GM23338 (cell line): ENCODE measurements around the gene FAM114A2.

Experiments used
- CREB1 ChIP-seq: fragments of 250-450 bp; sonication (Bioruptor Pico); IDR thresholded peaks from 2 replicates; pipeline ENCODE4 v1.5.0; 2020; ENCODE audit warnings: low read depth, mild to moderate bottlenecking, moderate library complexity
- ETS1 ChIP-seq: IDR thresholded peaks from 2 replicates; pipeline ENCODE4 v1.6.1; 2016; ENCODE audit warnings: antibody characterized with exemption
- EZH2 ChIP-seq: fragments of 200-600 bp; sonication (generic); IDR thresholded peaks from one replicate; pipeline ENCODE4 v1.8.0; 2017; ENCODE audit warnings: antibody characterized with exemption, mild to moderate bottlenecking, low read depth; ENCODE audit not compliant: unreplicated experiment
- EZH2phosphoT487 ChIP-seq: fragments of 200-600 bp; sonication (generic); IDR thresholded peaks from one replicate; pipeline ENCODE4 v1.8.1; 2018; ENCODE audit warnings: antibody characterized with exemption; ENCODE audit not compliant: unreplicated experiment
- JUNB ChIP-seq: IDR thresholded peaks from one replicate; pipeline ENCODE4 v1.6.1; 2016; ENCODE audit warnings: antibody characterized with exemption; ENCODE audit not compliant: unreplicated experiment
- NANOG ChIP-seq: IDR thresholded peaks from 2 replicates; pipeline ENCODE4 v1.6.1; 2016; ENCODE audit warnings: antibody characterized with exemption, borderline replicate concordance
- POLR2AphosphoS5 ChIP-seq: IDR thresholded peaks from 2 replicates; pipeline ENCODE4 v1.6.1; 2016; ENCODE audit warnings: antibody characterized with exemption, low read depth
- REST ChIP-seq: IDR thresholded peaks from one replicate; pipeline ENCODE4 v1.6.1; 2018; ENCODE audit warnings: antibody characterized with exemption; ENCODE audit not compliant: unreplicated experiment
- STAT1 ChIP-seq: IDR thresholded peaks from one replicate; pipeline ENCODE4 v1.6.1; 2016; ENCODE audit warnings: antibody characterized with exemption; ENCODE audit not compliant: unreplicated experiment
- ZNF114 ChIP-seq: fragments of 250-450 bp; sonication (Bioruptor Pico); IDR thresholded peaks from 2 replicates; pipeline ENCODE4 v1.5.0; 2020; ENCODE audit warnings: mild to moderate bottlenecking, moderate library complexity
- ZNF331 ChIP-seq: fragments of 250-450 bp; sonication (Bioruptor Pico); IDR thresholded peaks from 2 replicates; pipeline ENCODE4 v1.5.0; 2020; ENCODE audit warnings: low read depth, mild to moderate bottlenecking, moderate library complexity
- TF ChIP-seq, protein P1 (sequence below), 2 experiments: fragments of 200-600 bp in 1 of 2; sonication (generic) in 1 of 2; conservative IDR thresholded peaks; 2 replicates each; pipeline versions ENCODE4 v1.5.1 to v1.6.1; 2016 to 2017; ENCODE audit warnings: antibody characterized with exemption in 2 of 2, low read depth in 2 of 2, mild to moderate bottlenecking in 2 of 2, moderate library complexity in 1 of 2
- TF ChIP-seq, protein P2 (sequence below): fragments of 250-450 bp; sonication (Bioruptor Pico); IDR thresholded peaks from 2 replicates; pipeline ENCODE4 v1.5.0; 2020; ENCODE audit warnings: mild to moderate bottlenecking, moderate library complexity

DNA sequence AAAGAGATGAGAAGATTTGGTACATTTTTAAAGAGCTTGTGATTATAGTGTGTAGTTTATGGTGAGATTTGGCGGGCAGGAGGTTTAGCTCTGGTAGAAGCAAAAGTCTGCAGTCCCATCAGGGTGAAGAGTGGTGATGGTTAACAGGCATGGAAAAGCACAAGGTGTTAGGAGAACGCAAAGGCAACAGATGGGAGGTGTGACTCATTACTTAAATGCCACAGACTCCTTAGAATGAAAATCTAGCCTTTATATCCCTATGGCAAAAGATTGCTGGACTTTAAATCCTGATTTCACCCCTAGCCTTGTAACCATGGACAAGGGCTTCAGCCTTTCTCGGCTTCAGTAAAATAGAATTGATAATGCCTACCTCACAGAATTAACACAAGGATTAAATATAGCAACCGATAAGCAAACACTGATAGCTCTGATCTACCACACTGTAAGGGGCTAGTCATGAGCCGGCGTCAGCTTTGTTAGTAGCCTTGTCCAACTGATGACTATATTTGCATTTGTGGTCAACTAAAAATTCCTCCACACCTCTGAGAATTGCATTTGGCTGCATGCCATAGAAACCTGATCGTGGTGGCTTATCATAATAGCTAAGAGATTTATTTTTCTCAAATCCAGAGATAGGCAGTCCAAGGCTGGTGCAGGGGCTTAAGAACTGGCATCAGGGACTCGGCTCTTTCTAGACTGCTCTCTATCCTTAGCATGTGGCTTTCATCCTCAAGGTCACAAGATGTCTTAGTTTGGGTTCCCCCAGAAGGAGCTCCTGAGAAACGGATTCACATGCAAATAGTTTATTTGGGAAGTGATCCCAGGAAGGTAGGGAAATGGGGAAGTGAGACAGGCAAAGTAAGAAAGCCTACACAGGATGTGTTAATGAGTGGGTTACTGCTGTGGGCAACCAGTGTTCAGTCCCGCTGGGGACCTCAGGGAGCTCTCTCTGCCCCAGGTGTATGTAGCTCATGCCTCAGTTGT lies 19.6 kb upstream of the FAM114A2 start:
- TF ChIP-seq ZNF331 (CRISPR knock-in tag) (no peak), JUNB (no peak), EZH2phosphoT487 (no peak), EZH2 (no peak), POLR2AphosphoS5 (no peak), REST (no peak), STAT1 (no peak), CREB1 (CRISPR knock-in tag) (no peak), ETS1 (no peak), NANOG (no peak), ZNF114 (CRISPR knock-in tag) (no peak)
- TF ChIP-seq, protein P1, sequence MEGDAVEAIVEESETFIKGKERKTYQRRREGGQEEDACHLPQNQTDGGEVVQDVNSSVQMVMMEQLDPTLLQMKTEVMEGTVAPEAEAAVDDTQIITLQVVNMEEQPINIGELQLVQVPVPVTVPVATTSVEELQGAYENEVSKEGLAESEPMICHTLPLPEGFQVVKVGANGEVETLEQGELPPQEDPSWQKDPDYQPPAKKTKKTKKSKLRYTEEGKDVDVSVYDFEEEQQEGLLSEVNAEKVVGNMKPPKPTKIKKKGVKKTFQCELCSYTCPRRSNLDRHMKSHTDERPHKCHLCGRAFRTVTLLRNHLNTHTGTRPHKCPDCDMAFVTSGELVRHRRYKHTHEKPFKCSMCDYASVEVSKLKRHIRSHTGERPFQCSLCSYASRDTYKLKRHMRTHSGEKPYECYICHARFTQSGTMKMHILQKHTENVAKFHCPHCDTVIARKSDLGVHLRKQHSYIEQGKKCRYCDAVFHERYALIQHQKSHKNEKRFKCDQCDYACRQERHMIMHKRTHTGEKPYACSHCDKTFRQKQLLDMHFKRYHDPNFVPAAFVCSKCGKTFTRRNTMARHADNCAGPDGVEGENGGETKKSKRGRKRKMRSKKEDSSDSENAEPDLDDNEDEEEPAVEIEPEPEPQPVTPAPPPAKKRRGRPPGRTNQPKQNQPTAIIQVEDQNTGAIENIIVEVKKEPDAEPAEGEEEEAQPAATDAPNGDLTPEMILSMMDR (conservative IDR thresholded peaks at IDR 0.05; ENCODE audit: low read depth in 2 of 2) = no peak
- TF ChIP-seq, protein P2, sequence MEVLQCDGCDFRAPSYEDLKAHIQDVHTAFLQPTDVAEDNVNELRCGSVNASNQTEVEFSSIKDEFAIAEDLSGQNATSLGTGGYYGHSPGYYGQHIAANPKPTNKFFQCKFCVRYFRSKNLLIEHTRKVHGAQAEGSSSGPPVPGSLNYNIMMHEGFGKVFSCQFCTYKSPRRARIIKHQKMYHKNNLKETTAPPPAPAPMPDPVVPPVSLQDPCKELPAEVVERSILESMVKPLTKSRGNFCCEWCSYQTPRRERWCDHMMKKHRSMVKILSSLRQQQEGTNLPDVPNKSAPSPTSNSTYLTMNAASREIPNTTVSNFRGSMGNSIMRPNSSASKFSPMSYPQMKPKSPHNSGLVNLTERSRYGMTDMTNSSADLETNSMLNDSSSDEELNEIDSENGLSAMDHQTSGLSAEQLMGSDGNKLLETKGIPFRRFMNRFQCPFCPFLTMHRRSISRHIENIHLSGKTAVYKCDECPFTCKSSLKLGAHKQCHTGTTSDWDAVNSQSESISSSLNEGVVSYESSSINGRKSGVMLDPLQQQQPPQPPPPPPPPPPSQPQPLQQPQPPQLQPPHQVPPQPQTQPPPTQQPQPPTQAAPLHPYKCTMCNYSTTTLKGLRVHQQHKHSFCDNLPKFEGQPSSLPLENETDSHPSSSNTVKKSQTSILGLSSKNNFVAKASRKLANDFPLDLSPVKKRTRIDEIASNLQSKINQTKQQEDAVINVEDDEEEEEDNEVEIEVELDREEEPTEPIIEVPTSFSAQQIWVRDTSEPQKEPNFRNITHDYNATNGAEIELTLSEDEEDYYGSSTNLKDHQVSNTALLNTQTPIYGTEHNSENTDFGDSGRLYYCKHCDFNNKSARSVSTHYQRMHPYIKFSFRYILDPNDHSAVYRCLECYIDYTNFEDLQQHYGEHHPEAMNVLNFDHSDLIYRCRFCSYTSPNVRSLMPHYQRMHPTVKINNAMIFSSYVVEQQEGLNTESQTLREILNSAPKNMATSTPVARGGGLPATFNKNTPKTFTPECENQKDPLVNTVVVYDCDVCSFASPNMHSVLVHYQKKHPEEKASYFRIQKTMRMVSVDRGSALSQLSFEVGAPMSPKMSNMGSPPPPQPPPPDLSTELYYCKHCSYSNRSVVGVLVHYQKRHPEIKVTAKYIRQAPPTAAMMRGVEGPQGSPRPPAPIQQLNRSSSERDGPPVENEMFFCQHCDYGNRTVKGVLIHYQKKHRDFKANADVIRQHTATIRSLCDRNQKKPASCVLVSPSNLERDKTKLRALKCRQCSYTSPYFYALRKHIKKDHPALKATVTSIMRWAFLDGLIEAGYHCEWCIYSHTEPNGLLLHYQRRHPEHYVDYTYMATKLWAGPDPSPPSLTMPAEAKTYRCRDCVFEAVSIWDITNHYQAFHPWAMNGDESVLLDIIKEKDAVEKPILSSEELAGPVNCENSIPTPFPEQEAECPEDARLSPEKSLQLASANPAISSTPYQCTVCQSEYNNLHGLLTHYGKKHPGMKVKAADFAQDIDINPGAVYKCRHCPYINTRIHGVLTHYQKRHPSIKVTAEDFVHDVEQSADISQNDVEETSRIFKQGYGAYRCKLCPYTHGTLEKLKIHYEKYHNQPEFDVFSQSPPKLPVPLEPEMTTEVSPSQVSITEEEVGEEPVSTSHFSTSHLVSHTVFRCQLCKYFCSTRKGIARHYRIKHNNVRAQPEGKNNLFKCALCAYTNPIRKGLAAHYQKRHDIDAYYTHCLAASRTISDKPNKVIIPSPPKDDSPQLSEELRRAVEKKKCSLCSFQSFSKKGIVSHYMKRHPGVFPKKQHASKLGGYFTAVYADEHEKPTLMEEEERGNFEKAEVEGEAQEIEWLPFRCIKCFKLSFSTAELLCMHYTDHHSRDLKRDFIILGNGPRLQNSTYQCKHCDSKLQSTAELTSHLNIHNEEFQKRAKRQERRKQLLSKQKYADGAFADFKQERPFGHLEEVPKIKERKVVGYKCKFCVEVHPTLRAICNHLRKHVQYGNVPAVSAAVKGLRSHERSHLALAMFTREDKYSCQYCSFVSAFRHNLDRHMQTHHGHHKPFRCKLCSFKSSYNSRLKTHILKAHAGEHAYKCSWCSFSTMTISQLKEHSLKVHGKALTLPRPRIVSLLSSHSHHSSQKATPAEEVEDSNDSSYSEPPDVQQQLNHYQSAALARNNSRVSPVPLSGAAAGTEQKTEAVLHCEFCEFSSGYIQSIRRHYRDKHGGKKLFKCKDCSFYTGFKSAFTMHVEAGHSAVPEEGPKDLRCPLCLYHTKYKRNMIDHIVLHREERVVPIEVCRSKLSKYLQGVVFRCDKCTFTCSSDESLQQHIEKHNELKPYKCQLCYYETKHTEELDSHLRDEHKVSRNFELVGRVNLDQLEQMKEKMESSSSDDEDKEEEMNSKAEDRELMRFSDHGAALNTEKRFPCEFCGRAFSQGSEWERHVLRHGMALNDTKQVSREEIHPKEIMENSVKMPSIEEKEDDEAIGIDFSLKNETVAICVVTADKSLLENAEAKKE = no peak
